Kidney (tissue), 14 donors: Measurements from ENCODE around the gene SPG7. TPM values are rescaled to one million over a fixed set of nuclear protein-coding genes. Genes with fewer than 3 reads are reported as not detected.

Experiments used
- DNase-seq, 5 donors: peaks; one replicate each; pipeline ENCODE4 v3.0.0-alpha.2; 2013 to 2020
- FAIRE-seq: peaks from 2 replicates; lab custom pipeline; 2012; peaks lifted over from hg19 to GRCh38; lab: Jason Lieb, UNC
- H3K27ac ChIP-seq, 2 donors: one replicate each; pipeline ENCODE4 v1.7.0; 2013; ENCODE audit warnings: low read depth in 2 of 2, low read length in 2 of 2, inconsistent platforms in 1 of 2
- H3K27me3 ChIP-seq: one replicate; pipeline ENCODE4 v1.7.1; 2013; ENCODE audit warnings: low read length, inconsistent platforms; ENCODE audit not compliant: control insufficient read depth, insufficient read depth
- H3K36me3 ChIP-seq, 3 donors: one replicate each; pipeline versions ENCODE4 v1.7.0 to v1.7.1; 2013; ENCODE audit warnings: low read length in 3 of 3, control low read depth in 1 of 3, inconsistent platforms in 1 of 3; ENCODE audit not compliant: insufficient read depth in 3 of 3, control insufficient read depth in 2 of 3
- H3K4me1 ChIP-seq, 3 donors: one replicate each; pipeline versions ENCODE4 v1.7.0 to v1.7.1; 2013; ENCODE audit warnings: low read length in 3 of 3, inconsistent platforms in 1 of 3, low read depth in 1 of 3; ENCODE audit not compliant: control insufficient read depth in 2 of 3, insufficient read depth in 2 of 3
- H3K4me3 ChIP-seq, 3 donors: one replicate each; pipeline versions ENCODE4 v1.7.0 to v1.8.1; 2013; ENCODE audit warnings: low read length in 3 of 3, control low read depth in 1 of 3, inconsistent platforms in 1 of 3
- H3K9ac ChIP-seq, 3 donors: one replicate each; pipeline versions ENCODE4 v1.7.0 to v1.7.1; 2013; ENCODE audit warnings: low read length in 3 of 3, control low read depth in 1 of 3, inconsistent platforms in 1 of 3
- H3K9me3 ChIP-seq, 3 donors: one replicate each; pipeline versions ENCODE4 v1.7.0 to v1.7.1; 2013; ENCODE audit warnings: low read length in 3 of 3, control low read depth in 1 of 3, inconsistent platforms in 1 of 3; ENCODE audit not compliant: control insufficient read depth in 2 of 3, insufficient read depth in 1 of 3
- CTCF ChIP-seq: IDR thresholded peaks from 3 replicates; pipeline ENCODE4 v1.5.1; 2012; ENCODE audit warnings: mild to moderate bottlenecking, moderate library complexity, borderline replicate concordance; ENCODE audit not compliant: insufficient read depth; ENCODE audit errors: extremely low read depth
- intact Hi-C: fragments of 100-400 bp; cut with DNase I; formaldehyde crosslinking; loops from one replicate; pipeline ENCODE4 v1.11.1; 2022
- polyA plus RNA-seq: library from polyadenylated mRNA; stranded (reverse); fragments of 350-450 nt; fragmentation: Illumina TruSeq; extraction: RNeasy Lipid Tissue Mini Kit (QIAGEN cat#74804); gene quantifications from one replicate; pipeline ENCODE4 v1.2.3, GENCODE V29; 2014; ENCODE audit warnings: low read depth, low replicate concordance; ENCODE audit not compliant: insufficient read depth
- total RNA-seq: library from RNA; stranded (reverse); fragmentation: NEBNext Ultra II Directional; extraction: Animal tissue kit (Norgen Biotek cat#: 25700); gene quantifications from one replicate; pipeline ENCODE4 v1.2.1, GENCODE V29; 2021
- donor health status: control.
- donor health status: control.
- donor health status: control.
- donor health status: control.
- donor health status: control.
- donor health status: DM: yes; HTN: yes; CAD: no.
- donor health status: Normal renal cell carcinoma (clear cell type).

Gene SPG7
- total and polyA plus RNA-seq, 2 donors from 2014 or later = 71.0 to 108 TPM

GRCh38 chr16:89555780-89556179 lies 47.6 kb downstream of the SPG7 start:
- TF ChIP-seq CTCF = no peak
- Histone ChIP-seq H3K4me1 (peaks cover 0 to 6% (median 2%) of the 10 kb centered on the region in 3 donors), H3K27ac (no peak overlapping the region), H3K4me3 (no peak overlapping the region), H3K9me3 (no peaks in the 10 kb centered on the region), H3K9ac (no peak overlapping the region), H3K36me3 (peaks cover 2 to 18% (median 15%) of the 10 kb centered on the region in 3 donors), H3K27me3 (no peaks in the 10 kb centered on the region)
- FAIRE-seq (no peak), DNase-seq (no peak)
- intact Hi-C loops = no loop called here

DNA sequence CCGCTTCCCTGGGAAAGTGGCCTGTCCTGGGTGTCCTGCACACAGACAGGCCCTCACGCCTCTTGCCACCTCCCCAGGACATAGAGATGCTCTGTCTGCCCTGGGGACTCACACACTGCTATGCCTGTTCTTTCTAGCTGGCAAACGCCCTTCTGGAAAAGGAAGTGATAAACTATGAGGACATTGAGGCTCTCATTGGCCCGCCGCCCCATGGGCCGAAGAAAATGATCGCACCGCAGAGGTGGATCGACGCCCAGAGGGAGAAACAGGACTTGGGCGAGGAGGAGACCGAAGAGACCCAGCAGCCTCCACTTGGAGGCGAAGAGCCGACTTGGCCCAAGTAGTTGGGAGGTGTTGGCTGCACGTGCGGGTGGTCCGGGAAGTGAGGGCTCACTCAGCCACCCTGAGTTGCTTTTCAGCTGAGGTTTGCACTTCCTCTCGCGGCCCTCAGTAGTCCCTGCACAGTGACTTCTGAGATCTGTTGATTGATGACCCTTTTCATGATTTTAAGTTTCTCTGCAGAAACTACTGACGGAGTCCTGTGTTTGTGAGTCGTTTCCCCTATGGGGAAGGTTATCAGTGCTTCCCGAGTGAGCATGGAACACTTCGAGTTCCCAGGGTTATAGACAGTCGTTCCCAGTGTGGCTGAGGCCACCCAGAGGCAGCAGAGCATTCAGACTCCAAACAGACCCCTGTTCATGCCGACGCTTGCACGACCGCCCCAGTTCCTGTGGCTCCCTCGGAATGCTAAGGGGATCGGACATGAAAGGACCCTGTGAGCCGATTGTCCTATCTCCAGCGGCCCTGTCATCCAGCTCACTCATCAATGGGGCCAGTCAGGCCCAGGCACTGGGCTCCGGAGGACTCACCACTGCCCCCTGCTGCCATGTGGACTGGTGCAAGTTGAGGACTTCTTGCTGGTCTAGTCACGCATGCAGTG lies 48.8 kb downstream of the SPG7 start:
- Histone ChIP-seq H3K9me3 (no peaks in the 10 kb centered on the region), H3K4me3 (no peak overlapping the region), H3K27ac (no peak overlapping the region), H3K36me3 (peaks cover 6 to 23% (median 14%) of the 10 kb centered on the region in 3 donors), H3K4me1 (peaks cover 4 to 12% (median 8%) of the 10 kb centered on the region in 3 donors), H3K27me3 (no peaks in the 10 kb centered on the region), H3K9ac (no peak overlapping the region)
- DNase-seq = peak; percentile 71 to 88 (median 80)
- FAIRE-seq = no peak
- TF ChIP-seq CTCF = peak; percentile 76
- intact Hi-C loops = no loop called here

- Histone ChIP-seq H3K4me3 (no peak overlapping the region), H3K27ac (no peak overlapping the region), H3K27me3 (no peaks in the 10 kb centered on the region), H3K4me1 (peaks cover 6 to 15% (median 12%) of the 10 kb centered on the region in 3 donors), H3K9ac (no peak overlapping the region), H3K36me3 (peaks cover 12 to 25% (median 17%) of the 10 kb centered on the region in 3 donors), H3K9me3 (no peaks in the 10 kb centered on the region)
- DNase-seq (no peak), FAIRE-seq (no peak)
- no peak for TF ChIP-seq CTCF
- intact Hi-C loops = no loop called here
Measured at GRCh38 chr16:89557690-89558490, 49.7 kb downstream of the SPG7 start.
